Stimulated activated CD8-positive, alpha-beta memory T cell treated with anti-CD3 and anti-CD28 coated beads, Interleukin-7, amount 100 ng/mL, for 24 hours (primary cell): ENCODE results near the gene TMEM178A.

ENCODE experiments used
- DNase-seq: peaks from one replicate; pipeline ENCODE4 v3.0.0-alpha.2; 2020; ENCODE audit warnings: low read depth

TMEM178A gene

DNA sequence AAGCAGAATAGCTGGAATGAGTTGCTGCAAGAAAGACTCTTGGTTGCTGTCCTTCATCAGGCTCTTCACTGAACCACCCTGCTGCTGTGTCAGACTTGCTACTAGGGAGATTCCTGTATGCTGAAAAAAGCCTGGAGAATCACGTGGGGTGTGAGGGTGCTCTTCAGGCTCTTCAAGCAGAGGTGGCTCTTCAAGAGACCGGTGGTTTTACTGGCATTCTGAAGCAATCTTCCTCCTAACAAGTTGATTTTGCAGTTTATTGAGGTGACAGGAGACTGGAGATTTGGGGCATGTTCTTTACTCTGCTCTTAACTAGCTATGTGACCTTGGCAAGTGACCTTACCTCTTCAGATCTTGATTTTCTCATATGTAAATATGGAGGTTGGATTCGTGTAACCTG is 14.1 kb downstream of the TMEM178A start:
- DNase-seq: no peak

DNA sequence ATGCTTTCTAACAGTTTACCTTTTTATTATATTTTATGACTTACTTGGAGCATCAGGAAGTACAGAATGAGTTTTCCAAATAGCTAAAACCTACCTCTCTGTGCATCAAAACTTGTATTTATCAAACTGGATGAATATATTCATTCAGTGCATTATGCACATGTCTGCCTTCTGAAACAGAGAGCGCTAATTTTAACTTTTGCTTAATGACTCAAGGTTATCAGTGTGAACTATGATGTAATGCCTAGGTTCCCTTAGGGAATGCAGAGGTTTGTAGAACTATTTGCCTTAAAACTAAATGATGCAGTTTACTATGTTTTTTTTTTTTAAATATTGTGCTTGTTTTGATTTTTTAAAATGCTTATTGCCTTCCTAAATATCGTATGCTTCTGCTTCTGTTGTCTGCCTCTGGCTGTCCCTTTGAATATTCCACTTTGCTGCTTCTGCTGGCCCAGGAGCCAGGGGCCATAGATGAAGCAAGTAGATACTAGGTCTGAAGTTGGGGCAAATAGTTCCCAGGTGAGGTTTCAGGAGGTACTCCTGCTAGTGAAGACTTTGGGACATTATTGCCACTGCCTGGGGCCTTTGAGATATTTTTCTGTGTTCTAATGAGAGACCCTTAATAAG is 16.5 kb downstream of the TMEM178A start:
- DNase-seq: no peak

DNA sequence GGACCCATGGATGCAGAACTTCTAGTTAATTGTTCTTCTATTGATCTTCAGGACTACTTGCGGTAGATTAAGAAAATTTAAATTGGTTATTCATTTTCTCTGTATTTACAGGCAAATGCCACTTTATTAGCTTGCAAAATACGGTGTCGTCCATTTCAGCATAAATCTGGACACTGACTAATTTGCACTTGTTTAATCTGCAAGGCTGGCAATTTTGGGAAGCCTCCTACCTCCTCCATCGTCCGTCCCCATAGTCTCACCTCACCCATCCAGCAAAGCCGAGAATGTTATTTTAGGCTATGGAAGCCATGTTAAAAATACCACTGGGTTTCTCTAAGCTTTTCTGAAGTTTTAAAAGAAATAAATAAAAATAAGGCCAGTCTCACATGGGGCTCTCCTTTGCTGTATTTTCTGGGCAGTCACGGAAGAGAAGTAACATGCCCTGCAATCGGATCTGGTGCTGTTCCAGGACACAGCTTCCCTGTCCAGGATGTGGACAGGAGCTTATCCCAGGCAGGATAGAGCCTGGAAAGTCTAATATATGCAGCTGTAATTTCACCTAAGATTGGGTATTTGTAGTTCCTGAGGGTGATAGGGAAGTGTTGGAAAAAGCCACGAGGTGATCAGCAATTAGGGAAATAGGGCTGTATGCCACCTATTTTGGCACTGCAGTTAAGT is 17.4 kb downstream of the TMEM178A start:
- DNase-seq: no peak

DNA sequence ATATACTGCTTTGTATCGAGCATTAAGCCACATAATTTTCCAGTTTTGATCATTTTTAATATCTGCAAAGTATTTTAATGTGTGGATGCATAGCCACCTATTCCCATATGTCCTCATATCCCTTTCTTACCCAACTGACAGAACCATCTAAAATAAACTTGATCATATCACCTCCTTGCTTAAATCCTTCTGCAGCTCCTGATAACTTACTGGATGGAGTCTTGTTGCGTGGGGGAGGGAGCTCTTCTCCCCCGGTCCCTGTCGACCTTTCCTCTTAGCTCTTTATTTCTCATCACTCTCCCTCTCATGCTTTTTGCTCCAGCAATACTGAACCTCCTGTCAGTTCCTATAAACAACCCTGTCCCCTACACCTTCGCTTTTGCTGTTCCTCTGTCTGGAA is 18.7 kb downstream of the TMEM178A start:
- DNase-seq: no peak

DNA sequence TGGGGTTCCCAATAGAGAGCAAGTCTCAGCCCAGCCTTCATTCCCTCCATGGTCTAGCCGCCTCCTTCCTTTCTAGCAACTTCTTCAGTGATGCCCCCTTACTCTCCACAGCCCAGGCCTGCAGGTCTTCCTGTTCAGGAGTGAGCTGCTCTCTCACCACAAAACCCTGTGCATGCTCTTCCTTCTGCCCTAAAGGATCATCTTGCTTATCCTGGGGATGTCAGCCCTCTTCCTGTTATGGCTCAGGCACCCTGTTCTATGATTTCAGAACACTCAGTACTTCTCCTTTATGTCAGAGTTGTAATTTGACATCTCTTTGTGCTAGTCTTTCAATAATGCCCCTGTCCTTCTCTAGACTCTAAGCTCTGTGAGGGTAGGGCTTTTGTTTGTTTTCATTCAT is 19.4 kb downstream of the TMEM178A start:
- no peak for DNase-seq

DNA sequence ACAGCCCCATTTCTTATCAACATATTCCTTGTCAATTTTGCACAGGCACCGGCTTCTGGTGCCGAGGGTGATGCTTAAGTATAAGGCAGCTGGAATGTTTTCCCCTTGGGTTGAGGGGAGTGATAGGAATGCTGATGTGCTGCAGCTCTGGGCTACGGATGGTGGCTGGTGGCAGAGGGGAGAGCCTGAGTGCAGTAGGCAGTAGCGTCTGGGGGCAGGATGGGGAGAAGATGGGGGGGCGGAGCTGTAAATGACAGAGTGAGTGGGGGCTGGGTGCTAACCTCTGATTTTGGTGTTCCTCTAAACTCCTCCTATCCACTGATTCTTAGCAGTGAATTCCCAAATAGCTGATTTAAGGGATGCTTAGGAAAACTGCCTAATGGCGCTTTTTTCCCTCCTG is 20.7 kb downstream of the TMEM178A start:
- no peak for DNase-seq

DNA sequence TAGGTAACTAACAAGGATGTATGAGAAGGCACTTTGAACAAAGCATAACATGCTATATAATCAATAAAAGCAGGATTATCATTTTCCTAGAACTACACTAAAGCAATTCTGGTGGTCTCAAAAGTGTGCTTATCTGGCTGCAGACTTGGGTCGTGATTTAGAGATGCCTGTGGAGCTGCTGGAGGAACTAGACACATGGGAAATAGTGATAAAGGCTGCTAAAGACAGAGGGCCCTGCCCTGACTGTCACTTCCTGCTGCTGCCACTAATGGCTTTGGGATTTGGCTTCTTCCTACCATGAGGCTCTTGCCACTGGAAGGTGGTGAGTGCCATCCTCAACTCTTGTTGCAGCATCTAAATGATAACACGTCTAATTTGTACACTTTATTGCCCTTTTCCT is 22.5 kb downstream of the TMEM178A start:
- no peak for DNase-seq

DNA sequence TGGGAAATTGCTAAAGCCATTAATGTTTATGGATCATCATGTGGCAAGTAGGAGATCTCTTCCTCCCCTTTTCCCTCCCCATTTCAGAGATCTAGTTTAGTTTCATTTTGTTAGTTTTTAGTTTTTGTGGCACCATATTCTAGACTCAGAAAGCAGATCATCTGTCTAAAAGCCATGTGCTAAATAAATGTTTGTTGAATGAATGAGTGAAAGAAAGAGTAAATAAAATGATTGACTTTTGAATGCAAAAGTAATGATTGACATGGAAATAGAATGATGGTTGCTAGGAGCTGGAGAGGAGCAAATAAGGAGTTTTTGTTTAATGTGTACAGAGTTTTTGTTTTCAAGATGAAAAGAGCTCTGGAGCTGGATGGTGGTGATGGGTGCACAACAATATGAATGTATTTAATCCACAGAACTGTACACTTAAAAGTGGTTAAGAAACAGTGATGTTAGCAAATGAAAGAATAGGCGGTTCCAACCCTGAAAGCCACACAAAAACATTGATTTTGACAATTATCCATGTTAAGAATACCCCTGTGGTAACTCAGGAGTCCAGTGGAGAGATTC is 23.6 kb downstream of the TMEM178A start:
- no peak for DNase-seq

DNA sequence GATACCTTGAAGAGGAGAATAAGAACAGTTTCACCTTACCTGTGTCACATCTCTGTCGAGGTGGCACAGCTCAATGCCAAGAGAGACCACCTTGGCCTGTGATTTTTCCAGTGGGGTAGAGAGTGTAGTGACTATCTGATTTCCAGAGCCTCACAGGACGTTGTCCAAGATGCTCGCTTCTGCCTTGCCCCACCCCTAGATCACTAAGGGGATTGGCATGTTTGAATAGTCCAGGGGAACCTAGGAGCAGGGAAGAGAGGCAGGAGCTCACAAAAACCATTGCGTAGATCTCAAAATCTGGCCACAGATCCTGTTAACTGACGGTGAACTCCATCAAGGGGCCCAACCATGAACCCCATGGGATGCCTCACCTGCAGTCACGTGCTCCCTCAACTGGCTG is 24.2 kb downstream of the TMEM178A start:
- DNase-seq: no peak

DNA sequence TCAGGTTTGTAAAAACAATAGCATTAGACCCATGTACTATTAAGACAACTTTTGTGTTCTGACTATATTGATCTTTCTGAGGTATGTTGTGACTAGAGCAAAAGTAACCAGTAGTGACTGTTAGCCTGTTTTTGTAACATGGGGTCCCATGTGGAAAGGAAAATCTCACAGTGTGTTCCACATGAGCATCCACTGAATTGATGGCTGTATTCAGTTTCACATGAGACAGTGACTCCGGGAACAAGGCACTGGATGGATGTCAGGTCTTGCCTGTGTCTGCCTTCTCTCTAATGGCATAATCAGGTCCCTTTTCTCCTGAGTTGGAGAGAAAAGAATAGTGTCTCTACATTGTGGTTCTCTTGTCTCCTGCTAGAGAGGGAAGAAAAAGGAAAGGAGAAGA is 27.5 kb downstream of the TMEM178A start:
- DNase-seq: no peak

DNA sequence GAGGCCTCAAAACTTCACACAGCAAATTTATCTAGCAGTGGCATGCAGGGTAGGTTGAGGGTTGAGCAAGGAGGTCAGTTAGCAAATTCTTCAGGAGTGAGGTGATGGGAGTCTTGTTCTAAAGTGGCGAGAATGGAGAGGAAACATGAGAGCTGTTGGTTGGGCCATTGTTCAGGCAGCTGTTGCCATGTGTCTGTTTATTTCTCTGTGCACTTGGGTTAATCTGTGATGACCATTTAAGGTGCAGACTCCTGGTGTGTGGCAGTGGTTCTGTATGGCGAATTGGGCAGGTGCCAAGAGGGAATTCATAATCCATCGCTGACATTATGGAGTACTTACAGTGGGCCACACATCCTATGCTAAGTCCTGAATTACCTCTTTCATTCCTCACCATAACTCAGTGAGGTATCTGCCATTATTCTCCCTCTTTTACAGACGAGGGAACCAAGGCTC is 30.4 kb downstream of the TMEM178A start:
- DNase-seq: no peak

DNA sequence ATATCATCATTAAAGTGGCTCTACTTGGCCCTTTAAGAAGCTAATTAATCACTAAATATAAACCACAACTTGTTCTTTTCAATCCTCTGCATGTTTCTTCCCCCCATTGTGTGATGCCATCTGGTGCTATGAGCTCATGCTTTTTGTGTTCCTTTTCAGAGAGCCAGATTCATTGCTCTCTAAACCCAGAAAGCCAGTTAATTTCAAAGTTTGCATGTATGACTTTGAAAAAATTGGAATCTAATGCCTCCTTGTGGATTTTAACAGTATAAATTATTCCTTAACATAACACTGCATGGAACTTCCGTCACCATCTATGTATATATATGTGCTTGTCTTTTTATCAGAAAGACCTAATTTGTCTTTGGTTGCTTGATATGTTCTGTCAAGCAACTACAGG is 31.1 kb downstream of the TMEM178A start:
- DNase-seq: no peak

DNA sequence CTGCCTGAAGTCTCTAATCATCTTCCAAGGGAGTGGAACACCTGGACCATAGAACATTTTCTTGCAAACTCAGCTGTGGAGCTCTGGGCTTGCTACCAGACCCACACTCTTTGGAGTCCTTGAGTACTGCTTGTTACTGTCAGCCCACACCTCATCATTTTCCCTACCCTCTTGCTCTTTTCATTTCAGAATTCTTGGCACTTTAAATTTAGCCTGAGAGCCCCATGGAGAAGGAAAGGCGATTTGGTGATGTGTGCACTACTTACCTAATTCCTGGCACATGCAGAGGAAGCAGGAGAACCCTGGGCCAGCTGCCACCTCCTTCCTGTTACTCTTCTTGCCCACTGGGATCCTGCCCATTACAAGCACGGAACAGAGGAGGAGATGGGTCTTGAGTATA is 31.7 kb downstream of the TMEM178A start:
- DNase-seq: no peak

DNA sequence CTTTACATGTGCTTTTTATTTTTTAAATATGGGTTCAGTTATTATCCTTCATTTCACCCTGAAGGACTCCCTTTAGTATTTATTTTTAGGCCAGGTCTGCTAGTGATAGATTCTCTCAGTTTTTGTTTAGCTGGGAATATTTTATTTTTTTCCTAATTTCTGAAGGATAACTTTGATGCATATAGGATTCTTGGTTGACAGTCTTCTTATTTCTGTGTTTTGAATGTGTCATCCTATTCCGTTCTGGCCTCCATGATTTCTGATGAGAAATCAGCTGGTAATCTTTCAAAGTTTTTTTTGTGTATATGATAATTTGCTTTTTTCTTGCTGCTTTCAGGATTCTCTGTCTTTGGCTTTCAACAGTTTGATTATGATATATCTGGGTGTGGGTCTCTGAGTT is 35.4 kb downstream of the TMEM178A start:
- DNase-seq: no peak

DNA sequence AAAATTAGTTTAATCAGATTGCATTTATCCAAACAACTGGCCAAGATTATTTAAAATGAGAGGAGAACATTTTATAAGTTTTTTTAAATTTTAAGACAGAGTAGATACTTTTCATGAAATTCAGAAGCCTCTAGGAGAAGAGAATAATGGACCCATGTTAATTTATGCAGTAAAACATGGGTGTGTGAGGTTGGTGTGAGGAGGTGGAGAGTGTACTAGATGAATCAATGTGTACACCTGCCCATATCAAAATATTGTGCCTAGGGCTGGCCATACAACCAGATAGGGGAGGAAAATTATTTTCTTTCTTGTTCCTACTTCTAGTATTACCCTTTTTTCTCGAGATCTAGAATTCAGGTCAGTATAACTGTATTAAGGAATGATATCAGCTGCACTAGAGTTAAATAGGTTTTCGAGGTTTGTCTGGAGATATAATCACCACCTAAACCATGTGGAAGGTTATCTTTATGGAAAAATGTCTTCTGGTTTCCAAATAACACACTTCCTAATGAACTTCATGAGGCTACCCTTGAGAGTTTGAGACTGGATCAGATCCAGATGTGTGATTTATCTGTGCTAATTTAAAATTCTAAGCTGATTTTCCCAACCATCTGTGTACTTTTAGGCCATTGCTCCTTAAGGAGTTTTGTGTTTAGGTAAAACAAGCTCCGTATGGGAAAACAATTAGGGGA is 37.6 kb downstream of the TMEM178A start:
- no peak for DNase-seq

DNA sequence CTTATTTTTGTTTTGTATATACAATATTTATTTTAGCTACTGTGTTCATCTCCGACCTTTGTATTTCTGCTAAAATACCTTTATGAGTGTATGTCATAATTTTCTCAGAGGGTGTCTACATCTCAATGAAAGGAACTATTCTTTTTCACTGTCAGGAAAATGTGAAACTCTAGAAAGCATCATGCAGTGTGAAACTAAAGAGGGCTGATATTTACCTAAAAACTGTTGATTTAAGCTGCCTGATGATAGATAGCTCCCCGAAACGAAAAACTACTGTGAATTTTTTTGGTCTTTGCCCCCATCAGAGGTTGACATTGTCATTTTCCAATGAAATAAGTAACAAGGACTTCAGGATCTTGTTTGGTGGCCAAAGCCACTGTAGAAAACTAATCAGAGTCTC is 38.8 kb downstream of the TMEM178A start:
- DNase-seq: no peak

DNA sequence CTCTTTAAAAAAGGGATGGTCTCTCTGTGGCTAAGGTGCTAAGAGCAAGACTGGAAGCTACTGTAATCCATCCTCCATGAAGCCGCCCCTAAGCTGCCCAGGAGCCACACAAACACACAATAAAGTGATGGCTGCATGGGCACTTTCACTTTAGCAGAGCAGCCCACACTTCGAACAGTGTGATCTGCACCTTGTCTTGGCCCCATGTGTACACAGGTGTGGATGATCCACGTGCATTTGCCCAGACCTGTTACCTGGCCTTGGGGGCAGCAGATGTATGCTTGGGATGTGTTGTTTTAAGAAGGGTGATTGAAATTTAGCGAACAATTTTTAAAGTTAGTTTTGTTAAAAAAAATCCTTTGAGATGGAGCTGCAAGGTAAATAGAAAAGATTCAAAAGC is 39.9 kb downstream of the TMEM178A start:
- no peak for DNase-seq

DNA sequence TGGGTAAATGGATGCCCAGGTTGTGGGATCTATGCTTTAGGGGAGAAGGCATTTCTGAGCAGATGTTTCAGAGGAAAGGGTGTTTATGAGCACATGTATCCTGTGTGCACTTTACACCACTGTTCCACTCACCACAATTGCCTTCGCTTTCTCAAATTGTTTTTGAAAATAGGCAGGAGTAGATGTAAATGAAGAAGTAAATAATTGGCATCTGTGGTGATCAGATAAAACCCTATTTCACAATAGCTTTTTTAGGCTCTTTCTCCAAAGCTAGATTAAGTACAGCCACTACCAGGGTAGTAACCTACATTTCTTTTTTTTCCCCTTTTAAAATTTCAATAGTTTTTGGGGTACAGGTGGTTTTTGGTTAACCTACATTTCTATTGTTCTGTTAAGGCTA is 40.6 kb downstream of the TMEM178A start:
- no peak for DNase-seq

DNA sequence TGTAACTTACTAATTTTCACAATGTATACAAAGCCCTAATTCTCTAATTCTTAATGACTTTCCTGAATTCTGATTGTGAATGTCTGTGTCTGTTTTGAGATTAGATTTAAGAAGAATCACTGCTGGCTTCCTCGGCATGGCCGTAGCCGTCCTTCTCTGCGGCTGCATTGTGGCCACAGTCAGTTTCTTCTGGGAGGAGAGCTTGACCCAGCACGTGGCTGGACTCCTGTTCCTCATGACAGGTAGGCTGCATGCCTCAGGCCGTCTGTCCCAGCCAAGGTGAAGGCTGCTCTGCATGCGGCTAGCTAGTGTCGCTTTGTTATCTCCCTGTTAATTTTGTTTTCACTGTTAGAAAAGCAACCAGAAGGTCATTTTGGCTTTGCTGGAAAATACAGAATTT is 41.2 kb downstream of the TMEM178A start:
- DNase-seq: no peak

DNA sequence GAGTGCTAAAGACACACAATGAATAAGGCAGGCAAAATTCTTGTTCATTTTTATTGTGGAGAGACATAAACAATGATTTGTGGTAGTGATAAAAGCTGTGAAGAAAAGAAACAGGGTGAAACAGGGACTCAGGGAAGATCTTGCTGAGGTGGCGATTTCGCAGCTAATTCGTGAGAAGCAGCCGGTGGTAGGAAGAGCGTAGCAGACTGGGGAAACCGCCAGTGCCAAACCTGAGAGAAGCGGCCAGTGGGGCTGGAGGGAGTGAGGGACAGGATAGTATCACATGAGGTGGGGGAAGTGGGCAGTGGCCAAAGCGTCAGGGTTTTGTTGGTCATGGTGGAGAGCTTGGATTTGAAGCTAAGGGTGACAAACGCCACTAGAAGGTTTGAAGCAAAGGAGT is 42.3 kb downstream of the TMEM178A start:
- no peak for DNase-seq

DNA sequence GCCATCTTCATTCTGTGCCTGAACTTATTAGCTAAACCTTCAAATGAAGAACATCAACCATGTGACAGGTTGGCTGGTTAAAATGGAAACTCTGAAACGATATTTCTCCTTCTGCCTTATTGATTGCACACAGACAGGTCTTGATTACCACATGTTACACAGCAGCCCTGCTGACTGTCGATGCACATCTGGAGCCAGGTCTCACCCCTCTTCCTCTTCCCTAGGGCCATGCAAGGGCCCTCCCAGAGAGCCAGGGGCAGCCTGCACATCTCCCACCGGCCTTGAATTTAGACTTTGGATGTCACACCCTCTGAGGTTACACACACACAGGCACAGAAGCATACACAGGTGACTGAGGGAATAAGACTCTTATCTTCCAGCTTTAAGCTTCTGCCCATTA is 45.1 kb downstream of the TMEM178A start:
- DNase-seq: no peak

DNA sequence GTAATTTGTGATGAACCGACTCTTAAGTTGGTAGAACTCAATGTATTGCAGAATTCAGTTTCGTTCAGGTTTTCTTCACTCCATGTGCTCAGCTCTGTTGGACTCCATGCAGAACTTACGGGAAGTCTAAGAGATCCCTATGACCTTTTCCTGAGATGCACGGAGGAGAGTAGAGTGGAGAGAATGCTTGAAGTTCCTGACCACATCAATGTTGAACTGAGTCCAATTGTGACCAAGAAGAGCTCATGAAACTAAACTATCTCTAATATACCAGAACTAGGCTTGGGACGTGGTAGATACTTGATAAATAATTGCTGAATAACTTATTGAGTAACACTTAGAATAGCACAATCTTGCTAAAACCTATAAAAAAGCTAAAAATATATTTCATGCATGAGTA is 47.2 kb downstream of the TMEM178A start:
- no peak for DNase-seq

DNA sequence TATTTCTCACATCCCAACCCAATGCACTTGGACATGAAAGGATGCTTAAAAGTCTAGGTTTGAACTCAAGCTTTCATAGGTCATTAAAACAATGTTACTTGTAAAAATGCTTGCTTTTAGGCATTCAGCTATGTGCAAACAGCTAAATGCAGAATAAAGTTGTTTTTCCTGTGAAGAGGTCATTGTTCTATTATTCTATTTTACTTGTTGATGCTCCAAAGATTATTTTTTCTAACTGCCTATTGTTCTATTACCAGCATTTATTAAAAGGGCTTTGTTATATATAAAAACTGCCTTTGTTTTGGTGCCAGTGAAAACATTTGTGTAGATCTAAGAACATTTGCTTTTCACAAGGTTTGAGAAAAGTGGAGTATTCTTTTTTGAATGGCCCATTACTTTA is 49.4 kb downstream of the TMEM178A start:
- no peak for DNase-seq
